ENCODE results near the gene NTN5.
"Not testable (repeated sequence)": the region's sequence is repeated elsewhere in the genome, so short reads cannot be mapped to it uniquely, and the experiment has no call there.

NTN5 gene

GRCh38 chr19:48644839-48645619 lies 27.8 kb downstream of the NTN5 start:
- peak in 1 of 2 donors; percentile 46 for DNase-seq (ENCODE audit: low read depth in 2 of 2)

DNA sequence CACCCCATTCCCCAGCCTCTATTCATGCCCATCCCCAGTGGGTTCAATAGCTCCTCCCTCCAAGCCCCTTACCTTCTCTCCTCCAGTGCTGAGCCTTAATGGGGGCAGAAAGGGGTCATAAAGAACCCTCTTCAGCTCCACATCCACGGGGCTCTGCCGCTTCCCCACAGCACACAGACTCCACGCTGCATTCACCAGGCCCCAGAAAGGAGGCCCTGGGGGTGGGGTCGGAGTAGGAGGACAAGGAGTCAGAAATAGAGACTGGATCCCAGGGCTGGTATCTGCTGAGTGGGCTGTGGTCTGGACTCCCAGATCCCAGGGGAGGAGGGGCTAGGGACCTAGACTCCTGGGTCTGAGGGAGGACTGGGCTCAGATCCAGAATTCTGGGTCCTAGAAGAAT lies 28.5 kb downstream of the NTN5 start:
- no peak for DNase-seq (ENCODE audit: low read depth in 2 of 2)

DNA sequence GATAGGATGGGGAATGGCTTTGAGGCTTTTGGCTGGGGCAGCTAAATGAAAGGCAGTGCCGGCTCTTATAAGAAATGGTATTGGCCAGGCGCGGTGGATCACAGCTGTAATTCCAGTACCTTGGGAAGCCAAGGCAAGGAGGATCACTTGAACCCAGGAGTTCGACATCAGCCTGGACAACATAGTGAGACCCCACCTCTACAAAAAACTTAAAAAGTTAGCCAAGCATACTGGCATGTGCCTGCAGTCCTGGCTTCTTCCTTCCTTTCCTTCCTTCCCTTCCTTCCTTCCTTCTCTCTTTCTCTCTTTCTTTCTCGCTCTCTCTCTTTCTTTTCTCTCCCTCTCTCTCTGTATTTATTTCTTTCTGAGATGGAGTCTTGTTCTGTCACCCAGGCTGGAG lies 30.0 kb downstream of the NTN5 start:
- DNase-seq (ENCODE audit: low read depth in 2 of 2): no peak

DNA sequence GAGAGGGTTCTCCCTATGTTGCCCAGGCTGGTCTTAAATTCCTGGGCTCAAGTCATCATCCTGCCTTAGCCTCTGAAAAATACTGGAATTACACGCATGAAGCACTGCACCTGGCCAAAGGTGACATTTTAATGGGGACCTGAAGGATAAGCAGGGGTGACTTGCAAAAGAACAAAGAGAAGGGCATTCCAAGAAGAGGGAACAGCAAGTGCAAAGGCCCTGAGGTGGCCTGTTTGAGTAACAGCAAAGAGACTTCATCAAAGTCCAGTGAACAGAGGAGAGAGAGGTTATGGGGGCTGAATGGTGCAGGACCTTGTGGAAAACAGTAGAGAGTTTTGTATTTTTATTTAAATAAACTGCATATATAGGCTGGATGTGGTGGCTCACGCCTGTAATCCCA lies 31.0 kb downstream of the NTN5 start:
- no peak for DNase-seq (ENCODE audit: low read depth in 2 of 2)

GRCh38 chr19:48639483-48640375 lies 33.1 kb downstream of the NTN5 start:
- no peak for DNase-seq (ENCODE audit: low read depth in 2 of 2)

DNA sequence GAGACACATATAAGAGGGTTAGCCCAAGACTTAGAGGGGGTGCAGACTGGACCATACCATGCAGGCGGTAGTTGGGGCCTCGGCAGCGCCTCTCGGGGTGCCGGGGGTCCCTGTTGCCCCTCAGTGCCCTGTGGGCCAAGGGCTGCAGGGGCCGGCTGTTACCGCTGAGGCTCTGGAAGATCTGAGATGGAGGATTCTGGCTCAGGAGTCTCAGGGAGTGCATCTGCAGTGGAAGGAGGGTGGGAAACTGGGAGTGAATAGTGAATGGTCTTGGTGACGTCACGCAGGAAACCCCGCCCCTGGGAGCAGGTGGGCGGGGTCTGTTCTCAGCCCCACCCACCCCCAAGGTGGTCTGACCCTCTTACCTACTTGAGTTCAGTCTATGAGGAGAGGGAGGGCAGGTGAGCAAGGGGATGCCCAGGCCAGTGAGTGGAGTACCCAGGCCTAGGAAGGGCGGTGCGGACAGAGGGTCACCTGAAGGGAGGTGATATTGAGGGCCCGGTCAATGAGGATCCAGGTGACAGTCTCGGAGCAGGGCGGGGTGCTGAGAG lies 33.9 kb downstream of the NTN5 start:
- no peak for DNase-seq (ENCODE audit: low read depth in 2 of 2)

- DNase-seq (ENCODE audit: low read depth in 2 of 2): peak; percentile 60 to 72
These were observed 34.6 kb downstream of the NTN5 start for GRCh38 chr19:48637948-48638830.

DNA sequence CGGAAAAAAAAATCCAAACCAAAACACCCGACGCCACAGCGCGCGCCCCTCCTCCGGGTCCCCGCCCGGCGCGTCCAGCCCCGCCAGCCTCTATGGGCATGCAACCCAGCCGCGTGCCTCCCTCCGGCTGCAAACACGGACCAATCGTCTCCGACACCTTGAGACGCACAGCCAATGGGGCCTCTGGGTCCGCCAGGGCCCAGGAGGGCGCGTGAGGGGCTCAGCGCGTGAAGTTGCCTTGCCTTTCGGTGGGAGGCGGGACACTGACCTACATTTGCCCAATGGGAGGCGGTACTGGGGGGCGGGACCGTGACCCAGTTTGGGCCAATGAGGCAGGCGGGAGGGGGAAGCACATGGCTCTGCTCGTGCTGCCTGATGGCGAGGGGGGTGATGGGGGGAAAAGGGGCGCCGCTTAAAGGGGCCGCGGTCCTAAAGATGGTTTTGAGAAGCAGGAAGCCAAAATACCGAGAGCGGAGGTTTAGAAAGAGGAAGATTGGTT lies 35.3 kb downstream of the NTN5 start:
- peak; percentile 98 to 100 for DNase-seq (ENCODE audit: low read depth in 2 of 2)

DNA sequence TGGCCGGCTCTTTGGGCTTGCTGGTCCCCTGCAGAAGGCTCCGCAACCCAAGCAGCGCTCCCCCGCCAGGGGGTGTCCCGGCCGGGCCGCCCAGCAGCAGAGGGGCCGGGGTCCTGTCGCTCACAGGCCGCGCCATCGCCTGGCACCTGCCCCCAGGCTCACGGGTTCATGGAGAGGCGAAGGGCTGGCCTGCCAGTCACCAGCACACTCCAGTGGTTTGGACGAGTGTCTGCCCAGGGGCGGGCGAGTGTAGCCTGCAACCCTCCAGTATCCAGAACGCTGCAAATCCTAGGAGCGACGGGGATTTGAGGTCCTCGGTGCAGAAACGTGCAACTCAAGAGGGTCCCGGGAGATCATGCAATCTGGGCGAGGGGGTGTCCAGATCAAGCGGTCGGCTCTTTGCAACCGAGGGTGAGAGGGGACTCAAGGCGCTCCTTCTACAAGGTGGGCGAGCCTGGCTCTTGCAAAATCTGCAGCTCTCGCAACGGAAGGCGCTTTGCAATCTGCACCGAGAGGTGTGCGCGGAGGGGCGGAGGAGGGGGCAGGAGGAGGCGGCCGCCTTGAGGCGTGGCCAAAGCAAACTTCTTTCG lies 35.9 kb downstream of the NTN5 start, which contains the start of gene DBP:
TSS of gene DBP (minus strand) at position 521 of the 590 bp plus-strand sequence. CDS start at position 136, 385 bp downstream.
- no peak for DNase-seq (ENCODE audit: low read depth in 2 of 2)

- no peak for DNase-seq (ENCODE audit: low read depth in 2 of 2)
These were observed 36.6 kb downstream of the NTN5 start for GRCh38 chr19:48635966-48636858.

- peak; percentile 54 to 57 for DNase-seq (ENCODE audit: low read depth in 2 of 2)
These were observed 37.4 kb downstream of the NTN5 start for GRCh38 chr19:48635263-48635965.

GRCh38 chr19:48634424-48635262 lies 38.2 kb downstream of the NTN5 start:
- DNase-seq (ENCODE audit: low read depth in 2 of 2): peak; percentile 81 to 85

DNA sequence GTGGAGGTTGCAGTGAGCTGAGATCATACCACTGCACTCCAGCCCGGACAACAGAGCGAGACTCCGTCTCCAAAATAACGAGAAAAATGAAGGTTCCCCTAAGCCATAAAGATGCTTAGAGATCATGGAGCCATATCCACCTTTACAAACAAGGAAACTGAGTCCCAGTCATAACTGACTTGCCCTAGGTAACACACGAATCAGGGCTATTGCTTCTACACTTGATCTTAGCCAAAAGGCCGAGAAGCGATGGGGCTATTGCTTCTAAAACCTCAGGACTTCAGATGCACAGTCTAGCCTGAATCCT lies 38.8 kb downstream of the NTN5 start:
- DNase-seq (ENCODE audit: low read depth in 2 of 2): no peak

DNA sequence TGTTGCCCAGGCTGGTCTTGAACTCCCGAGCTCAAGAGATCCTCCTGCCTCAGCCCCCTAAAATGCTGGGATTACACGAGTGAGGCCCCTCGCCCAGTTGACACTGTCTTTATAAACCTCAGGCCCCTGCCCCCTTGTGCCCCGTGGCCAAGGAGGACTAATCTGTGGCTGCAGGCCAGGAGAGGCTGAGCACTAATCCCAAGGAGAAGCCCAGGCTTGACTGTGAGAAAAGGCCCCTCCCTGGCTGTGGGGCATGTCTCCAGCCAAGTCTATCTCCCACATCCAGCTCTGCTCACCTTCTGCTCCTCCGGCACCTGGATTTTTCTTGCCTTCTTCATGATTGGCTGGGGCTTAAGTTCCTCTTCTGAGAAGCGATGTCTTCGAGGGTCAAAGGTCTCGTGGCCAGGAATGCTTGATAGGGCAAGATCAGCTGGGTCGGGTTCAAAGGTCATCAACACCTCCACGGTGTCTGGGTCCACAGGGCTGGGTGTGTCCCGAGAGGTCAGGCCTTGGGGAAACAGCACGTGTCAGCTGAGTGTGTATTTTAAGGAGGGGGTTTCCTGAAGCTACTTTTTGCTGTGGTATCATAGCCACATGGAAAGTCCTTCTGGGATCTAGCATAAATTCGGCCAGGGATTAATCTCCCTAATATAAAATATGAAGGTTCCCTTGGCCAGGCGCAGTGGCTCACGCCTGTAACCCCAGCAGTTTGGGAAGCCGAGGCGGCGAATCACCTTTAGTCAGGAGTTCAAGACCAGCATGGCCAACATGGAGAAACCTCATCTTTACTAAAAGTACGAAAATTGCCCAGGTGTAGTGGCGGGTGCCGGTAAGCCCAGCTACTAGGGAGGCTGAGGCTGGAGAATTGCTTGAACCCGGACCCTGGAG lies 39.4 kb downstream of the NTN5 start:
- DNase-seq (ENCODE audit: low read depth in 2 of 2): no peak

- no peak for DNase-seq (ENCODE audit: low read depth in 2 of 2)
These were observed 40.1 kb downstream of the NTN5 start for GRCh38 chr19:48632692-48633147.

- DNase-seq (ENCODE audit: low read depth in 2 of 2): not testable (repeated sequence)
These were observed 40.5 kb downstream of the NTN5 start for GRCh38 chr19:48632286-48632685.

DNA sequence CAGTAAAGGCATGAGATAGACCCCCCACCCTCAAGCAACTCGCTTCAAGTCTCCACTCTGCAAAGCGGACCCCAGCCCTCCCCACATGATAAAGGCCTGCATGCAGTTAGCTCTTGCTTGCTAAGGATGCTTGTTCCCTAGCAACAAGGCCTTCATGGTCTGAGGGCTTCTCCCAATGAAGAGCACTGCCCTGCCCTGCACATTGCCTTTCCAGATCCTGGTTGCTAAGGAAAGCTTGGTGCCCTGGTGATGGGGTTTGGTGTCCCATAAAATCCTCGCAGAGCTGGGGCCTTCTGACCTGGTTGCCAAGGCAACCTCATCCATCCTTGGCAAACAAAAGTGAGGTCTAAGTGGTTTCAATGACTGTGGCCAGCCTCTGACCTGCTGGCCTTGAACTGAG lies 41.6 kb downstream of the NTN5 start:
- DNase-seq (ENCODE audit: low read depth in 2 of 2): no peak

All from stimulated activated CD8-positive, alpha-beta memory T cell treated with anti-CD3 and anti-CD28 coated beads, Interleukin-15, amount 100 ng/mL, for 4 hours (primary cell).